Testis (tissue), 3 donors: ENCODE measurements around the gene STK40. TPM values are rescaled to one million over a fixed set of nuclear protein-coding genes. Genes with fewer than 3 reads are reported as not detected.

Experiments
- DNase-seq: peaks from one replicate; pipeline ENCODE4 v3.0.0-alpha.2; 2019
- H3K27ac ChIP-seq, 2 donors: fragments of 200-600 bp; sonication (generic); one replicate each; pipeline ENCODE4 v1.5.1; 2019
- H3K27me3 ChIP-seq: fragments of 200-600 bp; sonication (generic); one replicate; pipeline ENCODE4 v1.5.1; 2019
- H3K36me3 ChIP-seq: fragments of 200-600 bp; sonication (generic); one replicate; pipeline ENCODE4 v1.5.1; 2017; ENCODE audit warnings: low read depth; ENCODE audit errors: missing control alignments
- H3K4me1 ChIP-seq: fragments of 200-600 bp; sonication (generic); one replicate; pipeline ENCODE4 v1.5.1; 2019
- H3K4me3 ChIP-seq, 2 donors: fragments of 200-600 bp; sonication (generic); one replicate each; pipeline ENCODE4 v1.5.1; 2017 to 2019
- H3K9me3 ChIP-seq: fragments of 200-600 bp; sonication (generic); one replicate; pipeline ENCODE4 v1.5.1; 2017
- CTCF ChIP-seq, 3 experiments: fragments of 450-650 bp in 2 of 3; fragments of 200-600 bp in 1 of 3; sonication (generic) in 1 of 3; IDR thresholded peaks; one replicate each; pipeline ENCODE4 v1.5.1; 2016 to 2019; ENCODE audit warnings: antibody characterized with exemption in 3 of 3, mild to moderate bottlenecking in 2 of 3, moderate library complexity in 1 of 3
- POLR2A ChIP-seq: fragments of 450-650 bp; IDR thresholded peaks from one replicate; pipeline ENCODE4 v1.6.1; 2017; ENCODE audit warnings: antibody characterized with exemption, mild to moderate bottlenecking, moderate library complexity
- WGBS, 2 donors: methylation state at CpG; one replicate each; pipeline ENCODE4 v1.1.5; 2018; 5-methylcytosine and 5-hydroxymethylcytosine counted together
- intact Hi-C: fragments of 100-400 bp; cut with DNase I; formaldehyde crosslinking; loops from one replicate; pipeline ENCODE4 v1.15.1; 2023; ENCODE audit warnings: low total_unique reads
- polyA plus RNA-seq: library from polyadenylated mRNA; stranded (reverse); fragments of 350-450 nt; fragmentation: Illumina TruSeq; extraction: RNeasy Lipid Tissue Mini Kit (QIAGEN cat#74804); gene quantifications from one replicate; pipeline ENCODE4 v1.2.3, GENCODE V29; 2014; ENCODE audit warnings: low read depth, low replicate concordance; ENCODE audit not compliant: insufficient read depth
- total RNA-seq, 2 donors: library from RNA; depleted of rRNA; stranded (reverse); fragments of >200 nt; gene quantifications; one replicate each; pipeline ENCODE4 v1.2.3, GENCODE V29; 2016

Gene STK40
- total and polyA plus RNA-seq, 3 donors from 2014 or later: 126 to 159 (median 140) TPM

DNA sequence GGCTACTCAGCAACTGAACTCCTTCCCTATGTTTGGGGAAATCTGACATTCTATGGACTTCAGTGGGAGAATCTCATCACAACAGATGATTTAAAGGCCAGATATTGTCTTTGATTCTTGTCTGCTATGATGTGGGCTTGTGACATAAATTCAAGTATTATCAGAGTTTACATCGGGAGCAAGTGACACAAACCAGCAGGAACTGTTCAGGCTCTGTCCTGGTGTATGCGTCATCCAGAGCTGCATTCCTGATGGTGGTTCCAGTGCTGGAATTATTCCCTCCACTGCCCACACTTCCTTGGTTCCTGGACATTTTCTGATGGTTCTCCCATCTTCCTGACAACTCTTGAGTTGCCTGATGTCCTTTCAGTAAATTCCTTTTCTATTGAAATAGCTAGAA, 22.8 kb upstream of the STK40 start:
- no peak for DNase-seq
- 55 to 64% methylated on average over 2 of the region's 2 CpGs for WGBS, 2 donors
- TF ChIP-seq CTCF (IDR thresholded peaks at IDR 0.05): no peak
- TF ChIP-seq POLR2A: no peak
- no peak overlapping the region for H3K4me3 ChIP-seq
- no peaks in the 10 kb centered on the region for H3K9me3 ChIP-seq
- intact Hi-C loops: no loop called here
- H3K4me1 ChIP-seq: peaks cover 3% of the 10 kb centered on the region
- no peaks in the 10 kb centered on the region for H3K36me3 ChIP-seq
- H3K27me3 ChIP-seq: no peaks in the 10 kb centered on the region
- H3K27ac ChIP-seq: no peak overlapping the region

DNA sequence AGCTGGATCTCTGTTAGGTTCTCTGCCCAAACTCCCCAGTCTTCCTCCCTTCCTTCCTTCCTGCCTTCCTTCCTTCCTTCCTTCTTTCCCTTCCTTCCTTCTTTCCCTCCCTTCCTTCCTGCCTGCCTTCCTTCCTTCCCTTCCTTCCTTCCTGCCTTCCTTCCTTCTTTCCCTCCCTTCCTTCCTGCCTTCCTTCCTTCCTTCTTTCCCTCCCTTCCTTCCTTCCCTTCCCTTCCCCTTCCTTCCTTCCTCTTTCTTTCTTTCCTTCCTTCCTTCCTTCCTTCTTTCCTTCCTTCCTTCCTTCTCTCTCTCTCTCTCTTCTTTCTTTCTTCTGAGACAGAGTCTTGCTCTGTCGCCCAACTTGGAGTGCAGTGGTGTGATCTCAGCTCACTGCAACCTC, 20.7 kb upstream of the STK40 start:
- intact Hi-C loops: no loop called here
- H3K27ac ChIP-seq: no peak overlapping the region
- no peak for DNase-seq
- peaks cover 3% of the 10 kb centered on the region for H3K4me1 ChIP-seq
- H3K36me3 ChIP-seq: no peaks in the 10 kb centered on the region
- no peaks in the 10 kb centered on the region for H3K27me3 ChIP-seq
- no peaks in the 10 kb centered on the region for H3K9me3 ChIP-seq
- no peak for TF ChIP-seq POLR2A
- no peak for TF ChIP-seq CTCF (IDR thresholded peaks at IDR 0.05)
- no peak overlapping the region for H3K4me3 ChIP-seq
- WGBS, 2 donors: 100% methylated on average over 1 of the region's 1 CpG

- no peak for TF ChIP-seq POLR2A
- no peak for TF ChIP-seq CTCF (IDR thresholded peaks at IDR 0.05)
Measured at GRCh38 chr1:36402504-36402890, 16.8 kb upstream of the STK40 start.

GRCh38 chr1:36401602-36402503, 16.1 kb upstream of the STK40 start:
- intact Hi-C loops: no loop called here
- no peaks in the 10 kb centered on the region for H3K9me3 ChIP-seq
- H3K4me3 ChIP-seq: no peak overlapping the region
- H3K36me3 ChIP-seq: no peaks in the 10 kb centered on the region
- no peak for DNase-seq
- peaks cover 14% of the 10 kb centered on the region for H3K4me1 ChIP-seq
- WGBS, 2 donors: 94 to 95% methylated on average over 3 to 11 of the region's 12 CpGs
- H3K27ac ChIP-seq: no peak overlapping the region
- TF ChIP-seq CTCF (IDR thresholded peaks at IDR 0.05): no peak
- no peak for TF ChIP-seq POLR2A
- H3K27me3 ChIP-seq: no peaks in the 10 kb centered on the region

More at GRCh38 chr1:36402504-36402890, 16.8 kb upstream of the STK40 start:
- H3K4me3 ChIP-seq: no peak overlapping the region
- H3K27me3 ChIP-seq: no peaks in the 10 kb centered on the region
- H3K27ac ChIP-seq: no peak overlapping the region
- H3K36me3 ChIP-seq: no peaks in the 10 kb centered on the region
- peaks cover 14% of the 10 kb centered on the region for H3K4me1 ChIP-seq
- DNase-seq: no peak
- intact Hi-C loops: no loop called here
- 85 to 87% methylated on average over 4 of the region's 4 CpGs for WGBS, 2 donors
- no peaks in the 10 kb centered on the region for H3K9me3 ChIP-seq
